Astrocyte (in vitro differentiated cells and primary cell): ENCODE results near the gene CDC73.

Source experiments
- EZH2 ChIP-seq: IDR thresholded peaks from 2 replicates; pipeline ENCODE4 v1.6.1; 2012; ENCODE audit warnings: mild to moderate bottlenecking, low read length, inconsistent platforms; ENCODE audit not compliant: insufficient read depth
- TF ChIP-seq, protein P1 (sequence below): IDR thresholded peaks from 2 replicates; pipeline ENCODE4 v1.5.1; 2011; ENCODE audit warnings: low read depth, mild to moderate bottlenecking, inconsistent platforms, low read length, moderate library complexity; ENCODE audit not compliant: insufficient read depth

DNA sequence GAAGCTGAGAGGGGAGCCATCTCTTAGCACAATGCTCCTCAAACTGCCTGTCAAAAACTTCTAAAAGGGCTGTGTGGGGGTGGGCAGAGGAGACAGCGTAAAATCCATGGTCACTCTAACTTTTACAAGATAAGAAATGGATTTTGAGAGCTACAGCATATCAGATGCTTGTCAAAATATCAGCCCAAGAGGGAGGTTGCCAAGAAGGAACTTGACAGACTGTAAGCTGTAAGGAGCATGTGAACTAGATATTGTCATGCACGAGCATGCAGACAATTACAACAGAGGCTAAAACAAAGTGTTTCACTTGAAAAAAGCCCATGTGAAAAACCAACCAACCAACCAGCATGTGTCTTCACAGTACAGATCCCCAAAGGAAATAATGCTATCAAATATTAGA, 171.9 kb downstream of the CDC73 start:
- TF ChIP-seq, protein P1, sequence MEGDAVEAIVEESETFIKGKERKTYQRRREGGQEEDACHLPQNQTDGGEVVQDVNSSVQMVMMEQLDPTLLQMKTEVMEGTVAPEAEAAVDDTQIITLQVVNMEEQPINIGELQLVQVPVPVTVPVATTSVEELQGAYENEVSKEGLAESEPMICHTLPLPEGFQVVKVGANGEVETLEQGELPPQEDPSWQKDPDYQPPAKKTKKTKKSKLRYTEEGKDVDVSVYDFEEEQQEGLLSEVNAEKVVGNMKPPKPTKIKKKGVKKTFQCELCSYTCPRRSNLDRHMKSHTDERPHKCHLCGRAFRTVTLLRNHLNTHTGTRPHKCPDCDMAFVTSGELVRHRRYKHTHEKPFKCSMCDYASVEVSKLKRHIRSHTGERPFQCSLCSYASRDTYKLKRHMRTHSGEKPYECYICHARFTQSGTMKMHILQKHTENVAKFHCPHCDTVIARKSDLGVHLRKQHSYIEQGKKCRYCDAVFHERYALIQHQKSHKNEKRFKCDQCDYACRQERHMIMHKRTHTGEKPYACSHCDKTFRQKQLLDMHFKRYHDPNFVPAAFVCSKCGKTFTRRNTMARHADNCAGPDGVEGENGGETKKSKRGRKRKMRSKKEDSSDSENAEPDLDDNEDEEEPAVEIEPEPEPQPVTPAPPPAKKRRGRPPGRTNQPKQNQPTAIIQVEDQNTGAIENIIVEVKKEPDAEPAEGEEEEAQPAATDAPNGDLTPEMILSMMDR: no peak
- TF ChIP-seq EZH2: no peak
